K562 (cell line): ENCODE measurements around the gene PPP1R3C. TPM values are rescaled to one million over a fixed set of nuclear protein-coding genes. Genes with fewer than 3 reads are reported as not detected.

Source experiments
- ADNP ChIP-seq: fragments of 200-800 bp; sonication (Bioruptor generic); IDR thresholded peaks from 2 replicates; pipeline ENCODE4 v1.6.1; 2016; ENCODE audit warnings: missing genetic modification characterization, missing compliant biosample characterization
- AFF4 ChIP-seq: sonication (generic); formaldehyde crosslinking; IDR thresholded peaks from 2 replicates; pipeline ENCODE4 v1.8.0; 2023; ENCODE audit warnings: mild to moderate bottlenecking, missing genetic modification reagents
- CREM ChIP-seq: IDR thresholded peaks from 2 replicates; pipeline ENCODE4 v1.6.1; 2014; ENCODE audit warnings: antibody characterized with exemption, low read depth
- CTCFL ChIP-seq: IDR thresholded peaks from 2 replicates; pipeline ENCODE4 v1.6.1; 2011; ENCODE audit warnings: borderline replicate concordance, low read depth, mild to moderate bottlenecking, moderate library complexity, low read length; ENCODE audit not compliant: insufficient read depth, poor library complexity, severe bottlenecking
- ETS2 ChIP-seq: IDR thresholded peaks from 2 replicates; pipeline ENCODE4 v1.6.1; 2016; ENCODE audit warnings: borderline replicate concordance, missing genetic modification characterization, mild to moderate bottlenecking, moderate library complexity, missing compliant biosample characterization; ENCODE audit not compliant: poor library complexity, severe bottlenecking
- HDAC8 ChIP-seq: fragments of 450-650 bp; IDR thresholded peaks from 2 replicates; pipeline ENCODE4 v1.6.1; 2016; ENCODE audit warnings: mild to moderate bottlenecking, missing genetic modification characterization, moderate library complexity, missing compliant biosample characterization
- JUN ChIP-seq, 2 experiments: sonication (generic) in 1 of 2; formaldehyde crosslinking in 1 of 2; IDR thresholded peaks; 2 replicates each; pipeline versions ENCODE4 v1.6.1 to v1.8.0; 2012 to 2022; ENCODE audit warnings: borderline replicate concordance in 2 of 2, mild to moderate bottlenecking in 2 of 2, improper control_type of control experiment in 1 of 2, low read depth in 1 of 2, low read length in 1 of 2, missing genetic modification reagents in 1 of 2
- NCOR1 ChIP-seq: fragments of 450-650 bp; IDR thresholded peaks from 2 replicates; pipeline ENCODE4 v1.6.1; 2016; ENCODE audit warnings: mild to moderate bottlenecking, moderate library complexity
- TARDBP ChIP-seq: fragments of 450-650 bp; IDR thresholded peaks from 2 replicates; pipeline ENCODE4 v1.6.1; 2016
- TCF3 ChIP-seq: sonication (generic); formaldehyde crosslinking; IDR thresholded peaks from 2 replicates; pipeline ENCODE4 v1.4.0; 2020; ENCODE audit warnings: mild to moderate bottlenecking, missing genetic modification reagents
- TRIM28 ChIP-seq: fragments of 450-650 bp; IDR thresholded peaks from 2 replicates; pipeline ENCODE4 v1.6.1; 2017
- ZBTB49 ChIP-seq: sonication (generic); formaldehyde crosslinking; IDR thresholded peaks from 2 replicates; pipeline ENCODE4 v1.8.0; 2022; ENCODE audit warnings: missing genetic modification reagents, mild to moderate bottlenecking, borderline replicate concordance
- polyA plus RNA-seq, 8 experiments: library from polyadenylated mRNA; depleted of rRNA in 4 of 8; stranded (reverse) in 5 of 8; unstranded in 3 of 8; fragments of >200 nt; fragmentation: Nextera tagmentation in 2 of 8; fragmentation: Illumina TruSeq in 1 of 8; extraction: Ambion mirVana in 2 of 8; extraction: Trizol in 1 of 8; gene quantifications; 2 replicates each; pipeline versions ENCODE4 v1.2.1 to v1.2.3, GENCODE V29; 2011 to 2014; ENCODE audit warnings: inconsistent platforms in 1 of 8, missing spikeins in 1 of 8
- total RNA-seq, 7 experiments: library from RNA; depleted of rRNA in 6 of 7; stranded (reverse); fragments of >200 nt in 6 of 7; fragmentation: Illumina TruSeq in 2 of 7; extraction: Trizol in 2 of 7; gene quantifications; 2 replicates each; pipeline versions ENCODE4 v1.2.1 to v1.2.3, GENCODE V29; 2011 to 2021; ENCODE audit warnings: low replicate concordance in 1 of 7

PPP1R3C gene
- total and polyA plus RNA-seq, 9 of the 15 experiments (the other 6 are each of a cell fraction or from before 2014, with no cell fraction given): 0.06 to 0.24 (median 0.12) TPM; not detected in 3

GRCh38 chr10:91590904-91591796 is 41.7 kb downstream of the PPP1R3C start (continued):
- TF ChIP-seq JUN (IDR thresholded peaks at IDR 0.05; ENCODE audit: borderline replicate concordance, low read depth, low read length) (0 out of 2 replicates have a peak, but pooled peaks have one; percentile 37), JUN (CRISPR knock-in tag; IDR thresholded peaks at IDR 0.05; ENCODE audit: borderline replicate concordance) (no peak), NCOR1 (peak; percentile 78), ZBTB49 (CRISPR knock-in tag) (no peak), HDAC8 (tag) (no peak), ADNP (tag) (no peak), TCF3 (CRISPR knock-in tag) (peak; percentile 85), CTCFL (no peak), TRIM28 (no peak), CREM (no peak), ETS2 (no peak), TARDBP (no peak; the same call in 1 of the 2 replicates), AFF4 (CRISPR knock-in tag) (no peak)
